ENCODE results near the gene VPS41. TPM values are rescaled to one million over a fixed set of nuclear protein-coding genes. Genes with fewer than 3 reads are reported as not detected.

VPS41 gene
- total and polyA plus RNA-seq, 12 donors = 12.7 to 133 (median 59.8) TPM

- Histone ChIP-seq H3K27ac (no peak overlapping the region), H3K9me3 (replicated peaks in 1 of 3) (no peaks in the 10 kb centered on the region), H3K4me1 (replicated peaks in 1 of 2) (no peaks in the 10 kb centered on the region), H3K4me3 (no peak overlapping the region), H3K27me3 (no peaks in the 10 kb centered on the region), H3K36me3 (replicated peaks in 1 of 2) (peaks cover 0 to 23% of the 10 kb centered on the region in 2 donors)
- intact Hi-C loops (cut with DNase I) = no loop called here
- no peak for TF ChIP-seq POLR2A (IDR thresholded peaks at IDR 0.05)
- TF ChIP-seq CTCF (IDR thresholded peaks at IDR 0.05) = no peak
- DNase-seq = no peak
- 91 to 96% (median 94%) methylated on average over 7 of the region's 7 CpGs for WGBS, 4 donors
Observed at GRCh38 chr7:38746438-38746837, 162.6 kb downstream of the VPS41 start.

GRCh38 chr7:38744746-38745145, 164.2 kb downstream of the VPS41 start:
- TF ChIP-seq CTCF (IDR thresholded peaks at IDR 0.05) (no peak), POLR2A (IDR thresholded peaks at IDR 0.05) (no peak)
- Histone ChIP-seq H3K27me3 (no peaks in the 10 kb centered on the region), H3K27ac (no peak overlapping the region), H3K4me1 (replicated peaks in 1 of 2) (no peaks in the 10 kb centered on the region), H3K36me3 (replicated peaks in 1 of 2) (peaks cover 0 to 27% of the 10 kb centered on the region in 2 donors), H3K4me3 (no peak overlapping the region), H3K9me3 (replicated peaks in 1 of 3) (no peaks in the 10 kb centered on the region)
- intact Hi-C loops (cut with DNase I) = no loop called here
- no peak for DNase-seq
- WGBS, 4 donors = 83 to 91% (median 84%) methylated on average over 3 of the region's 3 CpGs

- peaks cover 0 to 27% of the 10 kb centered on the region in 2 donors for H3K36me3 ChIP-seq (replicated peaks in 1 of 2)
- H3K4me3 ChIP-seq = no peak overlapping the region
- no peaks in the 10 kb centered on the region for H3K4me1 ChIP-seq (replicated peaks in 1 of 2)
- no peaks in the 10 kb centered on the region for H3K27me3 ChIP-seq
- no peaks in the 10 kb centered on the region for H3K9me3 ChIP-seq (replicated peaks in 1 of 3)
- intact Hi-C loops (cut with DNase I) = no loop called here
- no peak for TF ChIP-seq CTCF (IDR thresholded peaks at IDR 0.05)
- no peak for TF ChIP-seq POLR2A (IDR thresholded peaks at IDR 0.05)
- WGBS, 4 donors = 67 to 82% (median 76%) methylated on average over 1 of the region's 1 CpG
- no peak for DNase-seq
- H3K27ac ChIP-seq = no peak overlapping the region
Observed at GRCh38 chr7:38743899-38744298, 165.1 kb downstream of the VPS41 start.

GRCh38 chr7:38740041-38740440, 168.9 kb downstream of the VPS41 start:
- TF ChIP-seq POLR2A (IDR thresholded peaks at IDR 0.05) (no peak), CTCF (IDR thresholded peaks at IDR 0.05) (no peak)
- no peak overlapping the region for H3K4me3 ChIP-seq
- no peaks in the 10 kb centered on the region for H3K27me3 ChIP-seq
- no peaks in the 10 kb centered on the region for H3K4me1 ChIP-seq (replicated peaks in 1 of 2)
- peaks cover 0 to 18% of the 10 kb centered on the region in 2 donors for H3K36me3 ChIP-seq (replicated peaks in 1 of 2)
- DNase-seq = no peak
- WGBS, 4 donors = 95 to 97% (median 96%) methylated on average over 4 of the region's 4 CpGs
- no peak overlapping the region for H3K27ac ChIP-seq
- no peaks in the 10 kb centered on the region for H3K9me3 ChIP-seq (replicated peaks in 1 of 3)
- intact Hi-C loops (cut with DNase I) = no loop called here
